HG03045 (cell line): Measurements from ENCODE around the gene CAVIN2.
"Not testable (repeated sequence)": the region's sequence is repeated elsewhere in the genome, so short reads cannot be mapped to it uniquely, and the experiment has no call there.

Experiments
- ATAC-seq: cut with Tn5 transposase; IDR thresholded peaks from one replicate; pipeline ENCODE4 v1.9.1; 2021; ENCODE audit warnings: mild to moderate bottlenecking, moderate library complexity; ENCODE audit not compliant: unreplicated experiment

Gene CAVIN2

GRCh38 chr2:191802180-191802579, 44.7 kb downstream of the CAVIN2 start:
- no peak for ATAC-seq

- ATAC-seq = no peak
Observed at GRCh38 chr2:191800874-191801273, 46.0 kb downstream of the CAVIN2 start.

GRCh38 chr2:191799526-191799925, 47.4 kb downstream of the CAVIN2 start:
- no peak for ATAC-seq

- ATAC-seq = no peak
Observed at GRCh38 chr2:191797942-191798876, 48.7 kb downstream of the CAVIN2 start.

- ATAC-seq = no peak
Observed at GRCh38 chr2:191797500-191797899, 49.4 kb downstream of the CAVIN2 start.

- no peak for ATAC-seq
Observed at GRCh38 chr2:191795715-191796114, 51.2 kb downstream of the CAVIN2 start.

GRCh38 chr2:191791953-191792560, 54.8 kb downstream of the CAVIN2 start:
- no peak for ATAC-seq

GRCh38 chr2:191790737-191791136, 56.2 kb downstream of the CAVIN2 start:
- no peak for ATAC-seq

GRCh38 chr2:191789796-191790195, 57.1 kb downstream of the CAVIN2 start:
- ATAC-seq = no peak

- no peak for ATAC-seq
Observed at GRCh38 chr2:191786694-191787093, 60.2 kb downstream of the CAVIN2 start.

GRCh38 chr2:191785651-191786050, 61.2 kb downstream of the CAVIN2 start:
- not testable (repeated sequence) for ATAC-seq
